DND-41 (cell line): ENCODE measurements around the gene ZMPSTE24.

ENCODE experiments used
- EZH2 ChIP-seq: IDR thresholded peaks from 3 replicates; pipeline ENCODE4 v1.6.1; 2012; ENCODE audit warnings: borderline replicate concordance, low read depth, mild to moderate bottlenecking, moderate library complexity, low read length, inconsistent platforms; ENCODE audit not compliant: severe bottlenecking
- TF ChIP-seq, protein P1 (sequence below): IDR thresholded peaks from 2 replicates; pipeline ENCODE4 v1.5.1; 2012; ENCODE audit warnings: borderline replicate concordance, low read length, moderate library complexity, mild to moderate bottlenecking; ENCODE audit not compliant: poor library complexity, severe bottlenecking; ENCODE audit errors: extremely low read depth

DNA sequence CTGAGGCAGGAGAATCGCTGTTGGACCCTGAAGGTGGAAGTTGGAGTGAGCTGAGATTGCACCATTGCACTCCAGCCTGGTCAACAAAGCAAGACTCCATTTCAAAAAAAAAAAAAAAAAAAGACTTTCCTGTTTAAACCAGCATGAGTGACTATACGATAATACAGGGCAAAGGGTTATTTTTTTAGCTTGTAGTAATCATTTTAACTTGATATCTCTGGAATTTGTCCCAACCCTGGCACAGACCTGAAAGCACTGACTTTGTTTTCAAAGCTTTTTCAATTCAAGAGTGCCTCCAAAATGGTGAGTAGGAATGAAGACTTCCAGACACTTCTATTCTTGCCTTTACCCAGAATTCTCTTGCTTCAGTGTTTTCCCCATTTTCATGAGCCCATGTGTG lies 14.7 kb upstream of the ZMPSTE24 start:
- TF ChIP-seq, protein P1, sequence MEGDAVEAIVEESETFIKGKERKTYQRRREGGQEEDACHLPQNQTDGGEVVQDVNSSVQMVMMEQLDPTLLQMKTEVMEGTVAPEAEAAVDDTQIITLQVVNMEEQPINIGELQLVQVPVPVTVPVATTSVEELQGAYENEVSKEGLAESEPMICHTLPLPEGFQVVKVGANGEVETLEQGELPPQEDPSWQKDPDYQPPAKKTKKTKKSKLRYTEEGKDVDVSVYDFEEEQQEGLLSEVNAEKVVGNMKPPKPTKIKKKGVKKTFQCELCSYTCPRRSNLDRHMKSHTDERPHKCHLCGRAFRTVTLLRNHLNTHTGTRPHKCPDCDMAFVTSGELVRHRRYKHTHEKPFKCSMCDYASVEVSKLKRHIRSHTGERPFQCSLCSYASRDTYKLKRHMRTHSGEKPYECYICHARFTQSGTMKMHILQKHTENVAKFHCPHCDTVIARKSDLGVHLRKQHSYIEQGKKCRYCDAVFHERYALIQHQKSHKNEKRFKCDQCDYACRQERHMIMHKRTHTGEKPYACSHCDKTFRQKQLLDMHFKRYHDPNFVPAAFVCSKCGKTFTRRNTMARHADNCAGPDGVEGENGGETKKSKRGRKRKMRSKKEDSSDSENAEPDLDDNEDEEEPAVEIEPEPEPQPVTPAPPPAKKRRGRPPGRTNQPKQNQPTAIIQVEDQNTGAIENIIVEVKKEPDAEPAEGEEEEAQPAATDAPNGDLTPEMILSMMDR: no peak
- TF ChIP-seq EZH2: no peak
